Stimulated activated CD8-positive, alpha-beta memory T cell treated with anti-CD3 and anti-CD28 coated beads, Interleukin-2, amount 100 ng/mL, for 1 hour (primary cell): ENCODE measurements around the gene CHRNA3.

Experiments used
- DNase-seq, 2 donors: peaks; one replicate each; pipeline ENCODE4 v3.0.0-alpha.2; 2020; ENCODE audit warnings: low read depth in 2 of 2

CHRNA3 gene

DNA sequence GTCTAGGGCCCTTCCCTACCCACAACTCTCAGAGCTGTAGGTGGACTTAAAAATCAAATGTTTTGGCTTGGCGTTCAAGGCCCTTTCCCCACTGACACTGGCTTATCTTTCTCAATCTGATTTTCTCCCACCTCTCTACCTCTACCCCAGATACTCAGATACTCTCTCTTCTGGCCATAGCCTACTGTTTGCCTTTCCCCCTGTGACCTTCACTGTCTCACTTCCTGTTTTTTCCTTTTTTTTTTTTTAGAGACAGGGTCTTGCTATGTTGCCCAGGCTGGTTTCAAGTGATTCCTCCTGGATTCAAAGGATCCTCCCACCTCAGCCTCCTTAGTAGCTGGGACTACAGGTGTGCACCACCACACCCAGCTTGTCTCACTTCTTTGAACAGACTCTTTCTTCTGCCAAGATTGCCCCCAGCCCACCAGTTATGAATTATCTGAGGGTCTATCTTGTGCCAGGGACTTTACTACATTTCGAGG lies 15.6 kb upstream of the CHRNA3 start:
- no peak for DNase-seq

DNA sequence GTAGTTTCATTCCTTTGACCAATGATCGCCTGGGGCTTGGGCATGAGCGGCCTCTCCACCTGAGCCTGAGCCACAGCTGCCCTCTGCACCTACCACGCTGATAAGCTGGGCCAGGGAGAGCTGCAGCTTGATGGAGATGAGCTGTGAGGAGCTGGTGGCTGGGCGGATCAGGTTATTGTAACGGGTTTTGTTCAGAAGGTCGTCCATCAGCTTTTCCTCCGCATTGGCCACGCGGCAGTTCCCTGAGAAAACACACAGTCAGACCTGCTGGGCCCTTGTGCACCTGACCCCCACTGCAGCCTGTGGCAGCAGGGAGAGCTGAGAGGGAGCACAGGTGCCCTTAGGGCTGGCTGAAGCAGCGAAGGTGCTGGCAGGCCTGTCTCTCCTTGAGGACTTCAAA lies 14.6 kb upstream of the CHRNA3 start:
- no peak for DNase-seq

DNA sequence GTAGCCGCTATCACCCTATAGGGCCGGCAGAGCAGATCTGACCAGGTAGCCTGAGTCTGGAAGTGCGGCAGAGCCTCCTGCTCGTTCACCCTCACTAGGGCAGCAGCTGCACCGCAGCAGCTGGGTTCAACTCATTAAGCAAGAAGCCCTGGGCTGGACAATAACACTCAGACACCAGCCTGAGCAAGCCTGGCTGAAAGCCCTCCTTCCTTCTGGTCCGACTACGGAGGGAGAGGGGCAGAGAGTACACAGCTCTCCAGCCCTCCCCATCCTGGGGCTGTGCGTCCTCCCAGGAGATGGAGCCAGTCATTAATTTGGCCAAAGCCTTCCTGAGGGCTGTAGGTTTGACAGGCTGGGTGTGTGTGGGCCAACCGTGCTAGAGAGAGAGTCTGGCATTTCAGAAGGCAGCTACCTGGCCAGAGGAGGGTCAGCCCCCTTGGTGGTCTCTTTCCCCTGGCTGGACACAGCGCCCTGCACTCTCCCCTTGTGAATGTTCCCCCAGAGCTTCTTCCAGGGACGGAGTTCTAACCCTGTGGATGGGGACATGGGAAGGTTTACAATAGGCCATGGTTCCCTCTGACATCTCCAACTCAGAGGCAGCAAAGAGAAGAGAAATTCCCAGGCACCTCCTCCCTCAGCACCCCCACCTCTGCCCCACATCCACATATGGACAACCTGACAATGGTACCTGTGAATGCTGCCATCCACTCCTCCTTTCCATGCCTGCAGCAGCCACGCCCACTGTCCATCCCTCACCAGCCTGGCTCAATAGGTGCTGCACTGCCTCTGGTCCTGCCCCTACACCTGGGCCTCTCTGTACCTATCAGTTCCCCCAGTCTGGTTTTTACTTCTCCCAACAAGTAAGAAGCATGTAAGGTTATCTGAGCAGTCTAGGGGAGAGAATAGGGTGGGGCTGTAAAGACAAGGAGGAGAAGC lies 13.7 kb upstream of the CHRNA3 start:
- DNase-seq: no peak

DNA sequence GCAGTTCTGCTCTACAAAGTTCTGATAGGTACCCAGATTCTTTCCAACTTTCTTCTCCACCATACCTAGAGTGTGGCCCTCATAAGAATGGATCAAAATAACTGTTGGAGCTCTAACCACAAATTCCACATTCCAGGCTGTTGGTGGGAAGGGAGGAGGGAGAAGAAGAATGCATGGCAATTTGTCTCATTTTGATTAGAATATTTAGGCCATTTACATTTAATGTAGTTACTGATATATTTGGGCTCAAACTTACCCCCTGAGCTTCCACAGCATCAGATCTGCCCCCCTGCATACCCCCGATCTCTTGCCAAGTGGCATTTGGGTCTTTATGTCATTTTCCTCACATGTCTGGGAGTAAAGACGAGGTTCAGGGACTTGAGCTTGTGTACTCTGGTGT lies 12.6 kb upstream of the CHRNA3 start:
- no peak for DNase-seq

DNA sequence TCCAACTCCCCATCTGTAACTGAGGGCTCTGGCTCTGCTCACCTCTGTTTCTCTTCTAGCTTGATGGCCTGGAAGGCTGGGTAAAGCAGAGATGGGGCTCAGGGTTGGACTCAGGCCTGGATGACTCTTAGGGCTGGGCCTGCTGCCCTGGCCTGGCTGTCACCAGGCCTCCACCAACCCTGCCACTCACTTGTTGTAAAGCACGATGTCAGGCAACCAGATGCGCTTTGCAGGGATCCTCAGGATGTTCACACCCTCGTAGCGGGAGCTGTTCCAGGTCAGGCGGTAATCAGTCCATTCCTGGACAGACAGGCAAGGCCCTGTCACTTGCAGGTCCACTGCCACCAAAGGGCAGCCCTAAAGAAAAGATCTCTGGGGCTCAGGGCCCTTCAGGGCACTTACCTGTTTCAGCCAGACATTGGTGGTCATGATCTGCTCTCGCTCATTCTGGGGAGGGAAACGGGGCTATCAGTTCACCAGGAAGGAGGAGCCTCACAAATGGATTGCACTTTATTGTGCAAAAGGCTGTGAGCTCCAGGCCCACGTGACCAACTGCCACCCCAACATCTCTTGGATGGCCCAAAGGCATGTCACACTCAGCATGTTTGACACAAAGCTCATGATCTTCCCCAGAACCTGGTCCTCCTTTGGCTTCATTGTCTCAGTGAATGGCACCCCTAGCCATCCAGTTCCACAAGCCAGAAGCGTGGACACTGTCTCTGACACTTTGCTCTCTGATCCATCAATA lies 10.3 kb upstream of the CHRNA3 start:
- DNase-seq: no peak

- no peak for DNase-seq
Observed at GRCh38 chr15:78629716-78630065, 8.9 kb upstream of the CHRNA3 start.

DNA sequence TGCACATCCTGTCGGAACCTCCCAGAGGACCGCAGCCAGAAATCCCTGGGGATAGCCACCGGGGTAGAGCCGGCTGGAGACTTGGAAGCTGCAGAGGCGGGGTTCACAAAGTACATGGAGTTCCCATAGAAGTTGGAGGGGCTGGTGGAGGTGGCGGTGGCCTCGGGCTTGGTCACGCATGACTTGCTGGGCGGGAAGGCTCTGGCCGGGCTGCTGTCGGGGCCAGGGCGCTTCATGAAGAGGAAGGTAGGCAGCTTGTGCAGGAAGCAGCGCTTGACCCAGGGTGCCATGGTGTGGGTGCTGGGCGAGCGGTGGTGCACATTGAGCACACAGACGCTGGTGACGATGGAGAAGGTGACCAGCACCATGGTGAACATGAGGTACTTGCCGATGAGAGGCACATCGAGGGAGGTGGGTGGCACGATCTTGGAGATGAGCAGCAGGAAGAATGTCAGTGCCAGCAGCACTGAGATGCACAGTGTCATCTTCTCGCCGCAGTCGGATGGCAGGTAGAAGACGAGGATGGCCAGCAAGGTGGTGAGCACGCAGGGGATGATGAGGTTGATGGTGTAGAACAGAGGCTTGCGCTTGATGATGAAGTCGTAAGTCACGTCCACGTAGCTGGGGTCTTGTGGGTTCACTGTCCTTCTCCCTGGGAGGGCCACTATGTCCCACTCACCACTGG lies 8.4 kb upstream of the CHRNA3 start:
- no peak for DNase-seq

DNA sequence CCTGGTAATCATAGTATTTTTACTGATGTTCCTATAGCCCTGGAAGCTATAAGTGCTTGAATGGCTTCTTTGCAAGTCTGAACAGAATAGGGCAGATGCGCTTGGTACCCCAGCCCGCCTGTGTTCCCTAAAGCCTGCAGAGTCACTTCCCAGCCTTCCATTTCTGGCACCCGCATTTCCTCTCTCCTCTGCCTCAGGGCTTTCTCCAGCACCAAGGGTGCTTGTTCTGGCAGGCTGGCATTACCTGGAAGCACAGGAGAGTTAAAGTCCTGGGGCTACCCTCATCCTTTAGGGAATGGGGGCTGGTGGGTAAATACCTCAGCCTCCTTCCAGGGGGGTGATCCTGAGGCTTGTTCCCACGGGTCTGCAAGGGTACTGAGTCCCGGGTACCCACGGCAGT lies 7.4 kb upstream of the CHRNA3 start:
- DNase-seq: no peak

- no peak for DNase-seq
Observed at GRCh38 chr15:78627348-78627747, 6.6 kb upstream of the CHRNA3 start.

DNA sequence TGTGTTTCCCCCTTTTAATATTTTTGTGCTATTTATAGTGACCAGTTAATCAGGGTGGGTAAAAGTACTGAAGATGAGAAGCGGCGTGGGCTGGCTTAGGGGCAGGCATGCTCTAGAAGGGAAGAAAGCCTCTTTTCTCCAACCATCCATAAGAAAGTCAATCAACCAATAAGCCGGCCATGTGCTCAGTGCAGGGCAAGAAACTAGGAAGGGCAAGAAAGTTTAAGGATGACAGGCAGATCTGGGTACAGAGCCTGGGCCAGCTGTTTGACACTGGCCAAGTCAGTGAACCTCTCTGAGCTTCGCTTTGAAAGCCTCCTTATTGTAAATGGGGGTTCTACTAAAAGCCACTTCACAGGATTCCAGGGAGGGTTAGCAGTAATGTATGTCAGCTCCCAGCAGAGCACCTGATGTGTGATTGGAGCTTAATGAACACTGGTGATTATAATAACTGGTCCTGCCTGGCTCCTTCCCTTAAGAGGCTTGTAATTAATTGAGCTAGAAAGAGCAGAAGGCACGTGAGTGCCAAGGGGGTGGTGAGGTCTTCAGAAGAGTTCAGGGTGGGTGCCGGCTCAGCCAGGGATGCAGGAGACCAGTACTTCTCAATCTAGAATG lies 5.7 kb upstream of the CHRNA3 start:
- DNase-seq: no peak

GRCh38 chr15:78625606-78626280 lies 4.9 kb upstream of the CHRNA3 start:
- DNase-seq: no peak

- DNase-seq: no peak
Observed at GRCh38 chr15:78624651-78625590, 4.1 kb upstream of the CHRNA3 start.

DNA sequence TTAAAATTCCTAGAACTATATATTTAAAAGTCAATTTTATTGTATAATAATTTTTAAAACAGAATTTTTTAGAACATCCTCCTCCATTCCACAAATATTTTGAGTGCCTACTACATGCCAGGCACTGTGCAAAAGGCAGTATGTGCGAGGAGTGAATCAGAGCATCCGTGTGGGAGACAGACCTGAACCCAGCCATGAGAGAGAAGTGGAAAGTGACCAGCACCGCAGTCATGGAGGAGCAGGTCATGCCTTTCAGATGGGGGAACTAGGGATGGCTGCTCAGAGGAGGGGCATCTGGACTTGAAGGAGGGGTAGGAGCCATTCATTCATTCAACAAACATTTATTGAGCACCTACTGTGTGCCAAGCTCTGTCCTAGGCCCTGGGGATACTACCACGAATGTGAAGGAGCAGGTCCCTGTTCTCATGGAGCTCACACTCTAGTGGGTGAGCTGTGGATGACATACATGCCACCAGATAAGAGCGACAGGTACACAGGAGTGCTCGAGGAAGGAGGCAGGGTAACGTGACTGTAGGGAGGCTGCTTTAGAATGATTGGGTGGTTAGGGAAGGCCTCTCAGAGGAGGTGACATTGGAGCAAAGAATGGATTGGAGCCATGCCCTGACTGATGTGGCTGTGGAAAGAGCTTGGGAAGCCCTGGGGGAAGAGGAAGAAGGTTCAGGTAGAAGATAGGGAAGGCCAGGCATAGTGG lies 3.1 kb upstream of the CHRNA3 start:
- no peak for DNase-seq

DNA sequence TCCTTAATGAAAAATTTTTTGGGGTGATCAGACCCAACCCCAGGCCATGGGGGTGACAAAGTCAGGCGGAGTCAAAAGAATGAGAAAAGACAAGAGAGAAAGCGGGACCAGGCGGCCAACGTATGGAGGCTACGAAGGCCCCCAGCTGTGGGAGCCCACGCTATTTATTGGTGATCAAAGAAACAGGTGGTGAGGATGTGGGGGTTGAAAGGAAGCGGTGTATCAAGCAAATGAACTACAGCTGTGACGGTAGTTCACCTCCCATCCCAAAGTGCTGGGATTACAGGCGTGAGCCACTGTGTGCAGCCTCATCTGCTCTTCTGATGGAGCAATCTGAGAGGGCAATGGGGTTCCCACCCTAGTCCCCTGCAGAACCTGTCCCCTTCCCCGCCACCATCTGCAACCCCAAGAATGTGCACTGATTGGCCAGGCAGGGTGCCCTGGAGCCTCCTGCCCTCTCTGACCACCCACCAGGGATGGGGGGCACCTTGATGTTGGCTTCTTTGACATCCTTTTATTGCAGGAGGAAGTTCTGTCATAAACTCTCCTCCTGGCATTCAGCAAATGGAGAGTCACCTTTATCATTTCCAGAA lies 1.1 kb upstream of the CHRNA3 start:
- no peak for DNase-seq

GRCh38 chr15:78620021-78620526 lies 722 bp downstream of the CHRNA3 start:
- DNase-seq: no peak

- DNase-seq: no peak
Observed at GRCh38 chr15:78619022-78619950, 1.5 kb downstream of the CHRNA3 start.

DNA sequence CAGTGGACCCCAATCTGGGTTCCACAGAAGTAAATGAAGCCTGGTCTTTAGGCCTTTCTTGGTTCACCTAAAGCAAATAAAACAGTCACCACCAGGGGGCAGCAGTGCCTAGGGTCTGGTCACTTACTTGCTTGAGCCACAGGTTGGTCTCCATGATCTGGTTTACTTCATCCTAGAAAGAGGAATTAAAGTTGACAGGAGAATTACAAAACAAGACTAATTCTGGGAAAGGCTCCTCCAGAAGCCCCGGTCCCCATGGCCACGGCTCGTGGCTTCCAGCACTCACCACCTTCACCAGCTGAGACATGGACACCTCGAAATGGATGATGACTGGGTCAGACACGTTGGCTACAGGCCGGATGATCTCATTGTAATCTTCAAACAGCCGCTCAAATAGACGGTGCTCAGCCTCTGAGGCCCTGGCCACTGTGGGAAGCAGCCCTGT lies 2.3 kb downstream of the CHRNA3 start:
- peak; percentile 50 to 68 for DNase-seq

DNA sequence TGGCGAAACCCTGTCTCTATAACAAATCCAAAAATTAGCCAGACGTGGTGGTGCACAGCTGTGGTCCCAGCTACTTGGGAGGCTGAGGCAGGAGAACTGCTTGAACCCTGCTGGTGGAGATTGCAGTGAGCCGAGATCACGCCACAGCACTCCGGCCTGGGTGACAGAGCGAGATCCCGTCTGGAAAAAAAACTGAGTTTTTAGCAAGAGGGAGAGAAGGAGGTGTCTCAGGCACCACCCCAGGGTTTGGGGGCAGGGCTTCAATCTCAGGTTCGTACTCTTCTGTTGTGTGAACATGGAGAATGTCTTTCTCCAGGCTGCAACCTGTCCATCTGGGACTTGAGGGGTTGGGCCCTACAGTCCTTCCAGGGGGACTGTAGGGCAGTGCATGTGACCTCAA lies 2.7 kb downstream of the CHRNA3 start:
- no peak for DNase-seq
